ENCODE data around the gene GRM7.

The GRM7 gene

DNA sequence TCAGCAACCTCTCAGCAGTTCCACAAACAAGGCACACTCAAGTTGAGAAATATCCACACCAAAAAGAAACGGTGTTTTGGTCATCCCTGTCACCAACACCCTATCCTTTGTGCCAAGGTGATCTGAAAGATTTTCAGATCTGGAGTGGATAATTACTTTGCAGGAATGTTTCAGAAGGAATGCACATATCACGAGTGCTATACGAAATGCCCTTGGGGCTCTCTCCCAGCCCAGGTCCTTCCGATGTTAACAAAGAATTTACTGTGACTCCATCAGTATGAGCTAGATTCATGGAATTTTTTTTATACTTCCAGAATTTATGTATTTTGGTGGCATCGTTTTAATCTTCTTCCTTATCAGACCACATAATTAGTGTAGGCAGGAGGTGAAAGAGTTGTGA lies 105.0 kb downstream of the GRM7 start:
- no peak for DNase-seq (ENCODE audit: low read depth in 1 of 2, low spot score in 1 of 2)

DNA sequence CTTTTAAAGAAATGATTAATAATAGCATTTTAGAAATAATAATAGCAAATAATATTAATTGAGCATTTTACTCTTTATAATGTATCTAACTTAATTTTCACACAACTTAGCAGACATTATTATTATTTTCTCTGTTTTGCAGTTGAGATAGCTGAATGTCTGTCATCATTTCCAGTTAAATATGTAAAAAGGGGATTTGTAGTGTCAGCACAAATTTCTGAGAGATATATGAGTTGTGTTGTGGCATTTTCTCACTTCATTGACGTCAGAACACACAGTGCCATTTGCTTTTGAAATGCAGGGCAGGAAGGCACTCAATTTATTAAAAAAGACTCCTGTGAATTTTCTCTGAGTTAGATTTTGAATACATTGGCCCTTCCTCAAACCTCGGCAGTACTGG lies 111.0 kb downstream of the GRM7 start:
- no peak for DNase-seq (ENCODE audit: low read depth in 1 of 2, low spot score in 1 of 2)

DNA sequence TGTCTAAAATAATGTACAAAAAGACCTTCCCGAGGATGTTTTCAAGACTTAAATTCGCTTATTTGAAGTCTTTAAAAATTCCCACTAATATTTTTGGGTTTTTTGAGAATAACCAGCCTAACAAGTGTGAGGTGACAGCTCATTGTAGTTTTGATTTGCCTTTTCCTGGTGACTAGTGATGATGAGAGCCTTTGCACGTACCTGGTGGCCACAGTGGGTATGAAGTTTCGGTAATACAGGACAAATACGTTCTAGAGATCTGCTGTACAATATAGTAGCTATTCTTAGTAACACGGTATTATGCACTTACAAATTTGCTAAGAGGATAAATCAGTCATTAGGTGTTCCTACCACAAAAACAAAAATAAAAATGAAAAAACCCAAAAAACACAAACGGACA lies 124.9 kb downstream of the GRM7 start:
- DNase-seq (ENCODE audit: low read depth in 1 of 2, low spot score in 1 of 2), result no peak

DNA sequence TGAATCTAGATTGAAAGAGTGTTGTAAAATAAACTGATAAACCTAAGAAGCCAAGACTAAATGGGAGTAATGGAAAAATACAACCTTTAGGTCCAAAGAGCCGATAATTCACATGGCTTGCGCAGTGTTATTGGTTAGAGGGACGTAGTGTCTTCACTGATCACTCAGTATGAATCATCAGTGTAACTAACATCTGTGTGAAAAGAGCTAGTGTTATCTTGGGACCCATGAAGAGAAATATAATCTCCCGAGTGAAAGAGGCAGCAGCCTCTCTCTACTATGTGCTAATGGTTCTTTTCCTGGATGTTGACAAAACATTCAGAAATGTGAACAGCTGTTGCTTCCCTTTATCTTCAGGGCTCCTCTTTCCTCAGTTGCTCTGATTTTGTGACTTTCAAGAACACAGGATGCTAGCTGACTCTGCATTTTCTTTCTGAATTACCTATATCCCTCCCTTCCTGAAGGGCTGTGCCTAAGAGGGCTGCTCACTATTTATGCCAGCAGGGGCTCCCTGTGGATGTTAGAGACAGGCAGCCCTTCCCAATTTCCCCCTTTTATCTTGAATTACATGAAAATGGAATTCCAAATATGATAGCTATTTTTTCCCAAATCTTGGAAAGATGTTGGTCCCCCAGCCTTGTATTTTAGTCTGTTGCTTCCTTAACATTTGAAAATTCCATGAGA lies 128.8 kb downstream of the GRM7 start:
- no peak for DNase-seq (ENCODE audit: low read depth in 1 of 2, low spot score in 1 of 2)

DNA sequence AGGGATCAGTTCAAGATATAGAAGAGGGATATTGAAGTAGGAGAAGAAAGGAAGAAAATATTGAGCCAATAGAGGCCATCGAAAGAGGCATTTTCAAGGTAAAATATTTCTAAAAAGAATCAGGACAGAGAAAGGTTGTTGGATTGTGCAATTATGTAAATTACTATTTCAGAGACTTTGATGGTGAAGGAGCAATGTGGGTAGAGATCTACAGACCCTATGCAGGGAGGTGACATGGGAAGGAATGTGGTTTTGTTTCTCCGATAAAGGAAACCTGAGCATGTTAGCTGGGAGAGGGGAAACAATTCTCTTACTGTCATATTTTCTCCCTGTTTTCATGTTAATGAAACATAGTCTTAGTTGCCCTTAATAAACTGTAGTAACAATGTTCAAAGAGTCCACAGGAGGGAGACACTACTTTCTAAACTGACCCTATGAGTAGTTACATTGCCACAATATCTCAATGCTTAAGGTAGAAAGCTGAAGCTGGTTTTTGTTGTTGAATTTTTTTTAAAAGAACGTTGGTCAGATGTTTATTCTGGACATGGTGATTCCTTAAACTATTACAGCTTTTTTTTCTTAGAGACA lies 133.3 kb downstream of the GRM7 start:
- DNase-seq (ENCODE audit: low read depth in 1 of 2, low spot score in 1 of 2), result no peak

DNA sequence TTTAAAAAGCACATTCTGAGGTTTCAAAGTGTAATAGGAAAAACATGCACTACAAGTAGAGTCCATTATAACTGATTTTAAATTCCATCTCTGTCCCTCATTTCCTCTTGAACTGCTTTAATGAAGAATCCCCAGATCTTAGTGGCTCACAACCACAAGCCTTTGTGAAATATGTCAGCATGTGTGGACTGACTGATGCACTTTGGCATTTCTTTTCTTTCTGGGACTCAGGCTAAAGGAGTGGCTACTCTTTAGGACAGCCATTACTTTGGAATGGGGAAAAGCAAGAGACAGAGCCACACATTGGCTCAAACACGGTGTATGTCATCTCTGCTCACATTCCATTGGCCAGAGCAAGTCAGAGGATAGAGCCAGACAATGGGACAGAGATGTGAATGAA lies 139.6 kb downstream of the GRM7 start:
- no peak for DNase-seq (ENCODE audit: low read depth in 1 of 2, low spot score in 1 of 2)

DNA sequence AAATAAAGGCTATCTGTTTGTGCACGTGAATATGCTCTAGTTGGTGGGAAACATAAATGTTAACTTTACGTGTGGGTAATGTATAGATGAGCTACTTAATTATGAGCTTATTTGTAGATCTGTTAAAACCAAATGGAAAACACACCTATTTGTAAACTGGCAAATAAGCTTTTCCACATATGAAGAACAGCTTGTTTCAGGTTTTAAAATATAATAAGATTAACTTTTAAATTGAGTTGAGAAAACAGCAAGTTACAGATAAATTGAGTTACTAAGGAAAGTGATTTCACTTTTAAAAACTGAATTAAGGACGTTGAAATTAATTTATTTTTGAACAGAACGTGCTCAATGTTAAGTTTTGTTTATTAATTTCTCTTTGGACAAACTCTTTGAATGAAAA lies 140.5 kb downstream of the GRM7 start:
- DNase-seq (ENCODE audit: low read depth in 1 of 2, low spot score in 1 of 2), result no peak

DNA sequence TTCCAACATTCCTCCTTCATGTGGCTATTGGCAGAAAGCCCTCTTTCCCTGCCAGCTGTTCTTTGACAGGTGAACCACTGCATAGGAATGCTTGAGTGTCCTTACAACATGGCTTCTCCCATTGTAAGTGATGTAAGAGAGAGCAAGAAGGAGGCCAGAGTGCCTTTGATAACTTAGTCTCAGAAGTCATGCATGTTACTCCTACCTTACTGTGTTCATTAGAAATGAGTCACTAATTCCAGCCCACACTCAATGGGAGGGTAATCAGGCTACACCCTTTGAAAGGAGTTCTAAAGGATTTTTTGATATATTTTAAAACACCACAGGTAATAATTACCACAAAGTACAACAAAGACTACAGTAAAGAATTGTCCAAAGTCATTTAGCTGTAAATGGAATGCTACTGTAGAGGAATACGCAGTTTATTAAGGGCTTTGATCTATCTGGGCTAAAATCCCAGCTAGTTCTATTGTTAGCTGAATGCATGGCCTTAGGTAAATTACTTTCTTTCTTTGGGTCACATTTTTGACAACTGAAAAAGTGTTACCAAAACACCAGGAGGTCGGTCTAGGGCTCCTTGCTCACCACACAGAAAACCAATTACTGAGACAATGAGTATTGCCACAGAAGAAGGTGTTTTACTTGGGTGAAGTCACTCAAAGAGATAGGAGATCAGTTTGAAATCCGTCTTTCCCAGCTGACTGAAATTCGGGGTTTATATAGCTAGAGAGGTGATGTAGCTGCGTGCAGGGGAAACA lies 154.9 kb downstream of the GRM7 start:
- no peak for DNase-seq (ENCODE audit: low read depth in 1 of 2, low spot score in 1 of 2)

DNA sequence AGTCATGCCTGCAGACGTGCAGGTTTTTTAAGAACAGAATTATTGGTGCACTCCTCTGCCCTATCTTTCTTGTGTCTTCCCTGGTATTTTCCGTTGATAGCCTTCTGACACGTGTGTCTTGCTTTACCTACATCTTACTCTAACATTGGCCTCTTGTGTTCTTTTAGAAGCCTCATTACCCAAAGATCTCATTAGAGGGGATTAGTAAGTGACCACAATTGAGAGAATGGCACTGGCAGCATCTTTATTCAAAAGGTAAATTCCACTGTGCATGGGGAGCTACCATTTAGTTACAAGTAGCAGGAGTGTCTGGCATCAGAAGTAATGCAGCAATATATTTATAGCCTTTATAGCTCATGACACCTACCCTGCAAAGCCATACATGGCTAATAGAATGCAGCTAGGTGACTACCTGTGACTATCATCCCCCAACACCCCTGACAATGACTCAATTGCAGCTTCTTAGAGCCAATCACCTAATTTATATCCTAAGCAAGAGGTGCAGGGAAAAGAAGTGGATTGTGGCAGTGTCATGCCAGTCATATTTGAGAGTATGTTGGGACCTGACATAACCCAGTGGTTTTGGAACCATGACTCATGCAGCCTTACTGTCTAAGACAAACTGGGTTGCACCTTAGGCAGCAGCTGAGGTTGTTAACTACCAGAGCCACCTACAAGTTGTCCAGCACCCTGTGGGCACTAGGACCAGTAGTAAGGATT lies 164.8 kb downstream of the GRM7 start:
- DNase-seq (ENCODE audit: low read depth in 1 of 2, low spot score in 1 of 2), result no peak

DNA sequence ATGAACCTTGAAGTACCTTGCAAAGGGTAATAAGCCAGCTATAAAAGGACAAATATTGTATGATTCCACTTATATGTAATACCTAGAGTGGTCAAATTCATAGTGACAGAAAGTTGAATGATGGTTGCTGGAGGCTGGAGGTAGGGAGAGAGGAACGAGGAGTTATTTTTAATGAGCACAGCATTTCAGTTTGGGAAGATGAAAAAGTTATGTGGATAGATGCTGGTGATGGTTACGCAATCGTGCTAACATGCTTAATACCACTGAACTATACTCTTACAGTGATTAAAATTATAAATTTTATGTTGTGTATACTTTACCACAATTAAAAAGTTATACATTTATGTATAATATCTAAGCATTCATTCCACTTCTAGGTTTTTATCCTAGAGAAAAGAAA lies 168.6 kb downstream of the GRM7 start:
- no peak for DNase-seq (ENCODE audit: low read depth in 1 of 2, low spot score in 1 of 2)

DNA sequence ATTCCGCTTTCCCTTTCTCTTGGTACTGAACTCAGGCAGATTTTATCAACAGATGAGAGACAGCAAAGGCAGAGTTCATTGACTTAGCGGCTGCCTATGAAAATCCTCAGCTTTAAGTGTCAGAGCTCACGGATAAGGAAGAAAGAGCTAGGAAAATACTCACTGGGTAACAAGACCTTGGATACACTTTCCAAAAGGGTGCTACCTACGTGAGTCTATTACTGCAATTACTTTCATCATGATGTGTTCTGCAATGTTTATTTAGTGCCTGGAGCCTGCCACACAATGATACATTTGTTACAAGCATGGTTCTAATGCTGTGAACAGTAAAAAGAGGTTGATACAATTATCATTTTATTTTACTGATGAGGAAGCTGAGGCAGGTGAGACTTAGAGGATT lies 177.5 kb downstream of the GRM7 start:
- DNase-seq (ENCODE audit: low read depth in 1 of 2, low spot score in 1 of 2), result no peak

DNA sequence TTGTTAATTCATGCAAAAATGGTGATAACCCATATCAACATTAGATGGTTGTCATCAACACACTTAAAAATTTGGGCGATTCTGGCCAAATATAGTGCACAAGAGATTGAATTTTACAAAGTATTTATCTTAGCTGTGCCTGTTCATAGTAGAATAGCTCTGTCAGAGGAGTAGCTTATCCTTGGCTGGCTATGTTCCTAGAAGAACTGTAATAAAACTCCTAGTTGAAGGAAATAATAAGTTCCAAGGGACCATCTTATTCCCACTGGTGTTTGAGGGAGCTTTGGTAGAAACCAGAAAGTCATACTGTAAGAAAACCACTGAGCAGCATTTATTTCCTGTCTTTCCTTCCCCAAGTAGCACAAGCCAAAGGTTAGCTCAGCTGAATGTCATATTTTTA lies 201.8 kb downstream of the GRM7 start:
- DNase-seq (ENCODE audit: low read depth in 1 of 2, low spot score in 1 of 2), result no peak

DNA sequence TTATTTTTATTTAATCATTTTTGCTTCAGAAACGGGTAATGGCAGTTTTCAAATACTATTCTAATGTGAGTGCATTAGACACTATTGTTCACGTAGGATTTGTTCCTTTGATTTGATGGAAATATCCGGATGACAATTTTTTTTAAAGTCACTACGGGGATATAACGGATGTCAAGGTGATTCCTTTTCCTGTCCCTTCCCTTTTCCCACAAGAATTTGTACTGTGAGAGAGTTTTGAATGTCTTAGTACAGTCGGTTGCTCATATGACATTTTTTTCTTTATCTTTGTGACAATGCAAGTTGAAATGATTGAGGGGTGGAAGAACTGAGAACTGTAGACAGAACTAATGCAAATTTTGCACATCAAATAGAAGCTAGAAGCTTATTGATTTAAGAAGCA lies 209.5 kb downstream of the GRM7 start:
- no peak for DNase-seq (ENCODE audit: low read depth in 1 of 2, low spot score in 1 of 2)

DNA sequence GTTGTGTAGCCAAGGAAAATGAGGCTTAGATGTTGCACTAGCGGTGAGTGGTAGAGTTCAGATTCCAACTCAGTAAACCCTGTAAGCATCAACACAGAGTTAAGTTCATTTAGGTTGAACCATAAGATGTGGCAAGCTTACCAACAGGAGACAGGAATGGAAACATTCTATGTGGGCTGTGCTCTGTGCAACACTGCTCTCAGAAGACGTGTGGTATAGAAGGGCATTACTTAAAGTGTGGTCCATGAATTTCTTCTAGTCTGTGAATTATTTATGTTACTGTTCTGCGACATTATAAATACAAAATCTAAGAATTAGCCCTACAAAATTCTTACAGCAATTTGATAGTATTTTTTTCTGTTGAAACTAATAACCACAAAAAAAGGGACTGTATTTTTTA lies 213.3 kb downstream of the GRM7 start:
- no peak for DNase-seq (ENCODE audit: low read depth in 1 of 2, low spot score in 1 of 2)

DNA sequence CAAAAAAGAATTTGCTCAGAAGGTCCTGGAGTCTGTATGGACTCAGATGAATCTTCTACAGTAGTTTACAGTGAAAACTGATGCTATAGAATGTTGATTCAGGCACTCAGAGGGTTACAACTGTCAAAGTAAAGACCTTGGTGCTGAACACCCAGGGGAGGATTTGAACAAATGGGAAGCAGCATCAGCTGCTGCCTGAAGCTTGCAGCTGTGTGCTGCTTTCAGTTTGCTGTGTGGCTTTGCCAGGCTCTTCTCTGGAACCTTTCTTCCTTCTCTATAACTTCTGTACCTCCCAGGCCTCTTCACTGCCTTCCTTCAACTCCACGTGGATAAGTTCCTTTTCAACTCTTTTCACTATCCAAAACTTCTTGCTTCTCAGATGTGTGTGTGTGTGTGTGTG lies 214.2 kb downstream of the GRM7 start:
- DNase-seq (ENCODE audit: low read depth in 1 of 2, low spot score in 1 of 2), result no peak

DNA sequence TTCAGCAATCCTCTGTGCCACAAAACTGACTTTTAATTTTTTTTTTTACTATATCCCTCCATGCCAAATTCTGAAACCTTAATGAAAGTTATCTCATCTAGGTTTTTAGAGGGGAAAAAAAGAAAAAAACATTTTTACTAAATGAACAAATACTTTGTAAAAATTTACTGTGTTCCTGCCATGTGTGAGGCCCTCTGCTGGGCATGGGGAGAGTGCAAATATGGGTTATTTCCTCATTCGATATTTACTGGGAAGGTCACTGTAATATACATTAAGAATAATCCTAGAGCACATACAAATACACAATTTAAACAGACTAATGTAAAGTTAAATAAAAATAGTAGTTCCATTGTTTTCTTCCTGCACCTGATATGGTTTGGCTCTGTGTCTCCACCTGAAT lies 215.0 kb downstream of the GRM7 start:
- no peak for DNase-seq (ENCODE audit: low read depth in 1 of 2, low spot score in 1 of 2)

DNA sequence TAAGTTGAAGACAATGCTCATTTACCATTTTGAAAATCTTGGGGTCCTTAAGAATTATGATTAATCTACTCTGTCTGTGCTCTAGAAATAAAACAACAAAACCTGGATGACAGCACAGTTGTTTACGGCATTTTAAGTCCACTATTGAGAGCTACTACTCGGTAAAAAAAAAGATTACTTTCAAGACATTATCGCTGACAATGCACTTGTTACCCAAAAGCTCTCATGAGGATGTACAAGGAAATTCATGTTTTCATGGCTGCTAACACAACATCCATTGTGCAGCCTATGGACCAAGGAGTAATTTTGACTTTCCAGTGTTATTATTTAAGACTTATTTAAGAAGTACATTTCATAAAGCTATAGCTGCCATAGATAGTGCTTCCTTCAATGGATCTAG lies 221.3 kb downstream of the GRM7 start:
- no peak for DNase-seq (ENCODE audit: low read depth in 1 of 2, low spot score in 1 of 2)

DNA sequence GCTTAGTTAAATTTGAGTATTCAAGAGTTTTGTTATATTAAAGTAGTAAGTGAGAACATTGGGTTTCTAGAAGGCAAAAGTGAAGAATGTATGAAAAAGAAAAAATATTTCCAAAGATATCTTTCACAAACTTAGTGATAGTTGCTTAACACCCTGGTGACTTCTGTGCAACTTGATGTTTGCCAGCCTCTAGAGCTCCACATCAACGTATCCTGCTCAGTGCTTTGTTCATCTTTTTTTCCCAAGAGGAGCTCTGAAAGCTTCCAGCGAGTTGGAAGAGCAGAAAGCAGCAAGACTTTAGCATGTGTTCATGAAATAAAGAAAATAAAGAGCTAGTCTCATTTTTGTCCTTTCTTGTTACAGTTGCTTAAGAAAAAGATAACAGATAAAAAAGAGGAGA lies 225.5 kb downstream of the GRM7 start:
- DNase-seq (ENCODE audit: low read depth in 1 of 2, low spot score in 1 of 2), result no peak

DNA sequence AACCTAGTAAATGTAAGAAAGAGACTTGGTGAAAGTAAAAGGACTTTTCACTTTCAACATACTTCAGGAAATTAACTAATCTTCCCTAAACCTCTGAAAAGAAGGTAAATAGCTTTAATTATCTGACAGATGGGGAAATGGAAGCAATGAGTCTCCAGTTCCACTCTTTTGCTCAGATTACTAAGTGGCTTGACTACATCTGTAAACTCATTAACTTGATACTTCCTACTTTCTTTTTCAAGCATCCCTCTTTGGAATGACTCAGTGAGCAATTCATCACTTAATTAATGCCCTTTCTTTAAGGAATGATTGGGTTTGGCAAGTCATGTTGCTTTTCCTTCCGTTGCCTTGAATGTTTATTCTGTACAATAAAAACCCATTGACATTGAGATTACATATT lies 234.2 kb downstream of the GRM7 start:
- no peak for DNase-seq (ENCODE audit: low read depth in 1 of 2, low spot score in 1 of 2)

DNA sequence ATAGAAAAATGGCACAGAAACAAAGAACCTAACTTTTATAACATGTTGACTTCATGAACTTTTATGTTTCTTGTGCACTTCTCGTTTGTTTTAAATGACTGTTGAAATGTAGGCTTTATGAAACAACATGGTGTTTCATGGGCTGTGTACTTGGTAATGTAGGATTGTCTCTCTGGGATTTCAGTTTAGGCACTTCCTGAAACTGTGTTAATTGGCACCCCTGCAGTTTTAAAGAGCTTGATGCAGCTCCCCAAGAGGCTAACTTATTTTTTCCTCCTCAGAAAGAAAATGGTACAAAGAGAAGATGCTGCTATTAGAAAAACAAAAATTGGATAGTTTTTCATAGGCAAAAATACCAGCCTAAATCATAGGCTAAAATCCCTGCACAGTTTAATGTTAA lies 239.2 kb downstream of the GRM7 start:
- DNase-seq (ENCODE audit: low read depth in 1 of 2, low spot score in 1 of 2), result no peak

DNA sequence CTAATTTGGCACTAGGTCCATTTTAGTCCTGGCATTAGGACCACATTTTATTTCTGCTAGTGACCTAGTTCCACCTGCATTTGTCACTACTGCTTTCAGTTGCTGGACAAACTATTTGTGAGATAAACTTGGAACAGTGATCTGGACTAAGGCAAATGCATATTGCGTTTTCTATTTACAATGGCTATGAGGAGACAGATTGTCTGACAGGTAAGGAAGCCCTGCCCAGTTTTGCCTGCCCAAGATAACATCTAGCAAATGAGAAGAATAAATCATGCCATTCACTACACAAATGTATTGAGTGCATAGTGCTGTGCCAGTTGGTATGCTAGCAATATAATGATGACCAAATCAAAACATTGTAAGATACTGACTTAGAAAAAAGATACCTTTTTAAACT lies 245.7 kb downstream of the GRM7 start:
- DNase-seq (ENCODE audit: low read depth in 1 of 2, low spot score in 1 of 2), result no peak

DNA sequence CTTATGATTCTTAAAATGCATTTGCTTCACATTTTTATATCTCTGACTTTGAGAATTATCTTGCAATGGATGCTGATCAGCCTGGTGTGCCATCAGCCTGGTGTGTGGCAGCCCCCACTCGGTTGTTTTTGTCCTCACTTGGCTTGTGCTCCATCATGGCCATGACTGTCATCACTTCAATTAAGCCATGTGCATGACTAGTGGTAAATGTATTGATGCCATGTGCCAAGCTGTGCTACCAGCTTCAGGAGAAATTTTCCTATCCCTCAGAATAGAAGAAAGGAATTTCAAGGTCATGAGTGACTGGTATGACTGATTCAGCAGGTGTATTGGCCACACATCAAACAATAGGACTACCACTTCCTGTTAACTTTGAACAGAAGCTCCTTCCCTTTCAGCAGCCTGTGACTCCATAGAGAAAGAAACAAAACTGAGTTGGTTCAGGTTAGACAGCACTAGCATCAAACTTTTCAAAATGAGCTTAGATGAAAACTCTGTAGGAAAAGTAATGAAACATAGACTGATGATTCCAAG lies 251.7 kb downstream of the GRM7 start:
- no peak for DNase-seq (ENCODE audit: low read depth in 1 of 2, low spot score in 1 of 2)

Data from activated CD4-positive, alpha-beta T cell treated with anti-CD3 and anti-CD28 coated beads, Interleukin-2, amount 50 U/mL, for 24 hours (primary cell).